ENCODE data around the gene PODNL1. TPM values are rescaled to one million over a fixed set of nuclear protein-coding genes. Genes with fewer than 3 reads are reported as not detected.

The PODNL1 gene
- total RNA-seq, 2 donors from 2014 or later, result 0.50 to 9.1 TPM

DNA sequence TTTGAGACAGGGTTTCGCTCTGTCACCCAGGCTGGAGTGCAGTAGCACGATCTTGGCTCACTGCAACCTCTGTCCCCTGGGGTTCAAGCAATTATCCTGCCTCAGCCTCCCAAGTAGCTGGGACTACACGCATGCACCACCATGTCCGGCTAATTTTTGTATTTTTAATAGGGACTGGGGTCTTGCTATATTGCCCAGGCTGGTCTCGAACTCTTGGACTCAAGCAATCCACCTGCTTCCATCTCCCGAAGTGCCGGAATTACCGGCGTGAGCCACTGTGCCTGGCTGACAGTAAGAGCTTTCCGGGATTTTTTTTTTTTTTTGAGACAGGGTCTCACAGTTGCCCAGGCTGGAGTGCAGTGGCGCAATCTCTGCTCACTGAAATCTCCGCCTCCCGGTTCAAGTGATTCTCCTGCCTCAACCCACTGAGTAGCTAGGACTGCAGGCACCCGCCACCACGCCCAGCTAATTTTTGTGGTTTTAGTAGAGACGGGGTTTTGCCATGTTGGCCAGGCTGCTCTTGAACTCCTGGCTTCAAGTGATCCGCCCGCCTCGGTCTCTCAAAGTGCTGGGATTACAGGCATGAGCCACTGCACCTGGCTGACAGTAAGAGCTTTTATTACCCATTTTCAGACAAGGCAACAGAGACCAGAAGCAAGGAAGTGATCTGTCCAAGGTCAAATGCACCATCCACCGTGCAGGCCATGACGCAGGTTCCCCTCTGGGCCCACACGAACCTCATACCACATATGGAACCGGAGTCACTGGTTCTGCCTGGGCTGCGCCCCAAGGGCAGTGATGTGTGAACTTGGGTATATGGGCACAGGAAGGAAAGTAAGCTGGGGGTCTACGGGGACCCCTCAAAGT, 46.9 kb upstream of the PODNL1 start:
- no peak for TF ChIP-seq POLR2AphosphoS5 (IDR thresholded peaks at IDR 0.05)
- TF ChIP-seq CTCF (IDR thresholded peaks at IDR 0.05), result no peak
- TF ChIP-seq POLR2A (IDR thresholded peaks at IDR 0.05), result no peak
- intact Hi-C loops (cut with DNase I), result no loop called here
- 91% methylated on average over 25 of the region's 25 CpGs for WGBS
- no peaks in the 10 kb centered on the region for H3K27me3 ChIP-seq (replicated peaks; ENCODE audit: insufficient read depth)
- no peaks in the 10 kb centered on the region for H3K4me1 ChIP-seq (replicated peaks)
- H3K4me3 ChIP-seq, result no peak overlapping the region
- H3K27ac ChIP-seq, result no peak overlapping the region
- no peaks in the 10 kb centered on the region for H3K36me3 ChIP-seq
- no peak for DNase-seq (ENCODE audit: low spot score)
- H3K9me3 ChIP-seq, result no peaks in the 10 kb centered on the region

DNA sequence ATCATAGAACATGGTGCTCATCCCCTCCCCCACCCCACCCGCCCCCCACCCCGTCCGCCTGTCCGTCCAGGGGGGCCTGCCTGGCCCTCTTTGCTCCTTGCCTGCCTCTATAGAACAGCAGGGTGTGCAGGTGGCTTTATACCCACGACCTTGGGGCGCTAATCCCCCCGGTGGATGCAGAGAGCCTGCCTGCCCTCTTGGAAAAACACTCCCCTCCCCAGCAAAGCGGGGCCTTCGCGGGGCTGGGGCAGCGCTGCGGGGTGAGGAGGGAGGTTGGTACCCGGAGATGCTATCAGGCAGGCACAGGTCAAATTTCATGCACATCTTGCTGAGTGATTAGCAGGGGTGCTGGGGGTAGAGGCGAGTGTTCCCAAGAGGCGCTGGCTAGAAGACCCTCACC, 46.0 kb upstream of the PODNL1 start:
- no peaks in the 10 kb centered on the region for H3K27me3 ChIP-seq (replicated peaks; ENCODE audit: insufficient read depth)
- WGBS, result 76% methylated on average over 15 of the region's 15 CpGs
- H3K9me3 ChIP-seq, result no peaks in the 10 kb centered on the region
- H3K4me3 ChIP-seq, result no peak overlapping the region
- TF ChIP-seq POLR2A (IDR thresholded peaks at IDR 0.05) (no peak), POLR2AphosphoS5 (IDR thresholded peaks at IDR 0.05) (no peak), CTCF (IDR thresholded peaks at IDR 0.05) (no peak)
- H3K27ac ChIP-seq, result no peak overlapping the region
- intact Hi-C loops (cut with DNase I), result no loop called here
- peaks cover 5% of the 10 kb centered on the region for H3K4me1 ChIP-seq (replicated peaks)
- no peaks in the 10 kb centered on the region for H3K36me3 ChIP-seq
- no peak for DNase-seq (ENCODE audit: low spot score)

DNA sequence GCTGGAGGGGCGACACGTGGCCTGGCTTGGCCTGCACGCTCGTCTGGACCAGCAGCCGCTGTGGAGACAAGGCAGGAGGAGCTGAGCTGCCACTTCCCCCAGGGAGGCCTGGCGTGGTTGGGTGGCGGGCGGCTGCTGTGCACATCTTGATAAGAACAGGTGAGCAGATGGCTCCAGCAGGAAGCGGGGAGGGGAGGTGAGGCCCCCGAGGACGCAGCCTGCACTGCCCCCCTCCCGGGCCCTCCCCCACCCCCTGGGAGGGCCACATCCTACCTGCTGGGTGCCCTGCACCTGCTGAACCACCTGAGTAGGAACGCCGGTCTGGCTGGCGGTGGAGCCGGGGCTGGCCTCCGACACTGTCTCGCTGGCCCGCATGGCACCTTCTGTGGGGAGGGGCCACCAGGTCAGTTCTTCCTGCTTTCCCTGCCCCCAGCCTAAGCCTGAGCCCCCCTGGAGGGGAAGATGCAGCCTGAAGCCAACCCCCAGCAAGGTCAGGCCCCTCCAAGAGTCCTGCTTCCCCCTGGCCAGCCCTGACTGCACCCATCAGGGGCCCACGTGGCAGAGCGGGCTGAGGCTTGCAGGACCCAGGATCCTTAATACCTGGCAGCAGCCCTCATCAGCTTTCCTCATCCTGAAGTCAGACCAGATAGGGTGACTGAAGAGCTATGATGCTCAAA, 45.1 kb upstream of the PODNL1 start:
- no peak for DNase-seq (ENCODE audit: low spot score)
- intact Hi-C loops (cut with DNase I), result no loop called here
- Histone ChIP-seq H3K27ac (no peak overlapping the region), H3K4me3 (no peak overlapping the region), H3K9me3 (no peaks in the 10 kb centered on the region), H3K36me3 (no peaks in the 10 kb centered on the region), H3K27me3 (replicated peaks; ENCODE audit: insufficient read depth) (no peaks in the 10 kb centered on the region), H3K4me1 (replicated peaks) (peaks cover 7% of the 10 kb centered on the region)
- TF ChIP-seq CTCF (IDR thresholded peaks at IDR 0.05), result no peak
- no peak for TF ChIP-seq POLR2A (IDR thresholded peaks at IDR 0.05)
- no peak for TF ChIP-seq POLR2AphosphoS5 (IDR thresholded peaks at IDR 0.05)
- 80% methylated on average over 16 of the region's 21 CpGs for WGBS

DNA sequence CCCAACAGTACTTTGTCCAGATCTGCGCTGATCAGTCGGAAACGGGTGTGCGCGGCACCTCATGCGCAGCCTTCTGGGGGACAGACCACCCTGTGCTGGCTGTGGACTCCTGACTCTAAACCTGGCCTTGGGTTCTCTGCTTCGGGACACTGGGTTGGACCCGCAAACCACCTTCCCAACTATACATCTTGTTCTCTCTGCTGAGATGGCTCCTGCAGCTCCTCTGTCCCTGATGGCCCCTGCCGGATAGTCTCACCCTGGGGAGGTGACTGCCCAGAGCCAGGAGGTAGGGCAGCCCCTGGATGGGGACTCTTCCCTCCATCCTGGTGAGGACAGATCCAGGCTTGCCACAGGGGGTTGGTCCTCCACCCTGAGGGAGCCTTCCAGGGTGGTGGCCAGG, 44.6 kb upstream of the PODNL1 start:
- H3K36me3 ChIP-seq, result no peaks in the 10 kb centered on the region
- intact Hi-C loops (cut with DNase I), result no loop called here
- no peaks in the 10 kb centered on the region for H3K9me3 ChIP-seq
- H3K27ac ChIP-seq, result no peak overlapping the region
- TF ChIP-seq POLR2AphosphoS5 (IDR thresholded peaks at IDR 0.05) (no peak), CTCF (IDR thresholded peaks at IDR 0.05) (no peak), POLR2A (IDR thresholded peaks at IDR 0.05) (no peak)
- no peak overlapping the region for H3K4me3 ChIP-seq
- H3K27me3 ChIP-seq (replicated peaks; ENCODE audit: insufficient read depth), result no peaks in the 10 kb centered on the region
- DNase-seq (ENCODE audit: low spot score), result no peak
- 88% methylated on average over 9 of the region's 9 CpGs for WGBS
- peaks cover 7% of the 10 kb centered on the region for H3K4me1 ChIP-seq (replicated peaks)

Measured in prostate gland (tissue), 2 donors.